Stimulated activated CD4-positive, alpha-beta T cell treated with anti-CD3 and anti-CD28 coated beads, TNF-alpha, amount 100 ng/mL, for 48 hours (primary cell): ENCODE data around the gene HPGDS.
"Not testable (repeated sequence)": the region's sequence is repeated elsewhere in the genome, so short reads cannot be mapped to it uniquely, and the experiment has no call there.

Experiments
- DNase-seq, 3 donors: peaks; one replicate each; pipeline ENCODE4 v3.0.0-alpha.2; 2020; ENCODE audit warnings: low read depth in 3 of 3

The HPGDS gene

DNA sequence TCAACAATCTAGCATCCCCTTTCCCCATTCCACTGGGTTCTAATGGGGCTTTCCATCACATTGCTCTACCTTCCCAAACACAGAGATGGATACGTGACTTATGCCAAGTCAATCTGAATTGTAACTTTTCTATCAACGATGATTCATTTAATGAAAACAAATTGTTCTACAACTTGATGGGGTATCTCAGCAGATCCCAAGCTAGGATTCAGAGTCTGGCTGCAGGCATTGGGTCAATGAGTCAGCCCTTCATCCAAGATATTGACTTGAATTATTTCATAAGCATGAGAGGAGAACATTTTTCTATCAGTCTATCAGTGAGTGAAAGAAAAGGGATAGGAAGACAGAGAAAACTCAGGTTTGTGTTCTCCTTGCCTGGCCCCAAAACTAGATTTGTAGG lies 15.0 kb upstream of the HPGDS start:
- no peak for DNase-seq

DNA sequence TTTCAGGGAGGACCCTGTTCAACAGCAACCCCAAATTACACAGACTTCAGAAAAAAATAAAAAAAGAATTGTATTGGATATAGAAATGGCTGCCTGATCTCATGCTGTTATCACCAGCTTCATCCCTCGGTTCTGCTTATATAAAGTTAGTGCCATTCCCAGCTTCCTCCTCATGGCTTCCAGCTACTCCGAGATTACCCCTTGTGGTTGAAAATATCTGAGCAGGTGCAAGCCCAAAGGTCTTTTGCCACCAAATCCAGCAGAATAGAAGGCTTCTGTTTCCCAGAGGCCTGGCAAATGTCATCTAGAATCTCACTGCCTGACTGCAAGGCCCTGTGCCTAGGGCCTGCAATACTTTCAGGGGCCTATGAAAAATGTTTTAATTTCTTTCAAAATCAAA lies 13.8 kb upstream of the HPGDS start:
- no peak for DNase-seq

DNA sequence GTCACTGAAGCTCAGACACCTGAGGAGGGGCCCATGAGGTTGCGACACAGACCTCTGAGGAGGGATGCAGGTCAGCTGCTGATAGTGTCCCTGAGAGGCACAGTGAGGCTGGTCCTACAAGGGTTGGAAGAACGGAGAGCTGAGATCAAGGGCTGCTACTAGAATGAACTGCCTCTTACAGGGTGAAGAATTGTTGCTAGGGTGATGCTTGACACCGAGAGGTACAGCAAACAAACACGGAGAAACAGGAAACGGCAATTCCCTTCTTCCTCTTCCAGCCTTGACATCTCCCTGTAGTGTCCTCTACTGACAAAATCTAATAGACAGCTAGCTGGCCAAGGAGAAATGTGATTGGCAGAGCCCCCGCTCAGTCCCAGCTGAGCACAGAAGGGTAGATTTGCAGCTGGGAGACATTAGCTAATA lies 11.8 kb upstream of the HPGDS start:
- DNase-seq: no peak

DNA sequence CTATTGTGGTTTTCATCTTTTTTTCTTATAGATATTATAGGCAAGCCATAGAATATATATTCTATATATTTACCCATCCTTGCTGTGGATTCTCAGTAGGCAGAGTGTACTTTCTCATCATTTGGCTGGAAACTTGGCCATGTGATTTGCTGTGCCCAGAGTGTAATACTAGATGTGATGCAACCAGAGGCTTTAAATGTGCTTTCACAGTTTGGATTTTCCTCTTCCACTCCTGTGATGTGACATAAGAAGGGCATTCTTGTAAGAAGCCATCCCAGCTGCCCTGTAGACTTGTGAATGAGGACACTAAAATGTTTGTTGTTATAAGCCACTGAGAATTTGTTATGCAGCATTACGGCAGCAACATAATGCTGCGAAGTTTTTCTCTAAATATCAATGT lies 10.4 kb upstream of the HPGDS start:
- no peak for DNase-seq

DNA sequence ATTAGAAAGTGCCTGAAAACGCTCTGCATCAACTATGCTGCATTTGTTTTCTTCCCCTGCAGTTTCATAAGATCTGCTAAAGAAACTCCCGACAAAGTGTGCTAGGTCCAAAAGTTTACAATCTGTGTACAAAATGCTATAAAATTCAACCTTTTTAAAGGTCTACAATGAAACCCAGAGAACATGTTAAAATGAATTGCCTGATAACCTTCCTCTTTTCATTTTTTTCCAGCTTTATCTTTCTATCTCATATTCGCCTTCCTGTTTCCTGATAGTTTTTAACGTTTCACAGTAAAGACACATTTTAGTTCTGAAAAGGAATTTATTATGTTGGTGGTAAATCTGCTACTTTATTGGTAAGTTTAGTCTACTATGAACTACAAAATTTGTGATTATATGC lies 9.5 kb upstream of the HPGDS start:
- no peak for DNase-seq

DNA sequence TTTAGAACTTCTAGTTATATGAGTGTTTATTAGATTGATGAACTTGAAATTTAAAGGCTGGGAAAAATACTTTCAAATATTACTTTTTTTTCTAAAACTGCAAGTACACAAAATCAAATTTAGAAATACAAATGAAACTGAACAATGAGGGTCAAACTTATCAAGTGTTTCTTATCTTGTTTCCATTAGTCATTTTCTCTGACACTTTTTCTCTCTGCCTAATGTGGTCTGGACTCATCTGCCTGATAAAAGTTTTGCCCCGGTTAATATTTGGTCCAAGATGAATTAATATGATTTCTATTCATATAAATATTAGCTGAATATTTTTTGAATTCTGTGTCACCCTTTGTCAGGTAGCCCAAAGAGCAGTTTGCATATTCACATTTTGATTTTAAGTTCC lies 8.7 kb upstream of the HPGDS start:
- no peak for DNase-seq

DNA sequence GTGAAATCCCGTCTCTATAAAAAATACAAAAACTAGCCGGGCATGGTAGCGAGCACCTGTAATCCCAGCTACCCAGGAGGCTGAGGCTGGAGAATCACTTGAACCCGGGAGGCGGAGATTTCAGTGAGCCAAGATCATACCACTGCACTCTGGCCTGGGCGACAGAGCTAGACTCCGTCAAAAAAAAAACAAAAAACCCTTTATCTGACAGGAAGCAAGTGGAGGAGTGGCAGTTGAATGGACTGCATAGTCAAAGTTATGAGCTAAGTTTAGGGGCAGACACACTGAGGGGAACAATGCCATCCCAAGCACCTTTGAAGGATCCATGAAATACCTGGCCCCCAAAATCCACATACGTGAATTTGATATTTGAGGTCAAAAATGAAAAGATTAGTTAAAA lies 7.5 kb upstream of the HPGDS start:
- no peak for DNase-seq

DNA sequence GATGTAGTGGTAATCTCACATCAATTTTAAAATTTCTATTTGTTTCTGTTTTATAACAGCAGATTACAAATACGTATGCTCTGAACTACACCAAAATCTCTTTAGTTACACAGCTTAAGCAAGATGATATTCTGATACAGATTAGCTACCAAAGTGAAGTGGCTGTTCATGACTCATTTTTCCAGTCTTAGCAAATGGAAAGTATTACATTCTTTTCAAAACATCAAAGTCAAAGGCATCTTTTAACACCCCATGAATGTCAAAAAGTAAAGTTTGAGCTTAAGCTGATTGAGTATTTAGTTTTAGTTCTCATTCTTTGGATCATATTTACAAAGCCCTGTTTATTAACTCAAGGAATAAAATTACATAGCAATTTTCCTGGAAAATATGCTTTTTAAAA lies 6.6 kb upstream of the HPGDS start:
- DNase-seq: no peak

DNA sequence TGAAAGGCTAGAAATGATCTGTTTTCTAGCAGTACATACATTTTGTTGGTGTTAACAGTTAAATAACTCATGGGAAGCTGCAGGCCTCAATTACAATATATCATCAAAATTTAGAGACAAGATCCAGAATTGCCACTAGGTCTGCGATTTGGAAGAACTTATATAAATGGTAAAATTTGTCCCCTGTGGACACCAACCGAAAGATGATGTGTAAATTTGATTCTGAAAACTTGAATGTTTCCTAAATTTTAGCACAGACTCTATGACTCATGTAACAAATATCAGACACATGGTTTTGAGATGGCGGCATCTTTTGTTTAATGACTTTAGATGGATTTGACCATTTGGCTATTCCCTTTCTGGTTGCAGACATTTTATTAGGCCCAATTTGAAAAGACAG lies 6.0 kb upstream of the HPGDS start:
- DNase-seq: no peak

DNA sequence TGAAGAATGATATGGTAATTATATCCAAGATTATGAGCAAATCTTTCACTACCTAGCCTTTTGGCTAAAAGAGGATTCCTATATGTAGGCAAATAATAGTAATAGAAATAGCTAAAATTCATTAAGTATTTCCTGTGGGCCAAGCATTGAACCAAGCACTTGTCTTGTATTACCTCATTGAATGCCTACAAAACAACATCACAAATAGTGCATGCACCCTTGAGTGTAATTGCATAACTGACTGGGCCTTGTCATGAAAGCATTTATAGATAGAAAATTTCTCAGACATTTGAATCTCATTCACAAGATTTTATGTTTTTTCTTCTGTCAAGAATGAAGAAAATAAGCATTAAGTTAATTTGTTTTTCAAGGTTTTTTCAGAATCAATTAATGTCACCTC lies 3.9 kb upstream of the HPGDS start:
- no peak for DNase-seq

DNA sequence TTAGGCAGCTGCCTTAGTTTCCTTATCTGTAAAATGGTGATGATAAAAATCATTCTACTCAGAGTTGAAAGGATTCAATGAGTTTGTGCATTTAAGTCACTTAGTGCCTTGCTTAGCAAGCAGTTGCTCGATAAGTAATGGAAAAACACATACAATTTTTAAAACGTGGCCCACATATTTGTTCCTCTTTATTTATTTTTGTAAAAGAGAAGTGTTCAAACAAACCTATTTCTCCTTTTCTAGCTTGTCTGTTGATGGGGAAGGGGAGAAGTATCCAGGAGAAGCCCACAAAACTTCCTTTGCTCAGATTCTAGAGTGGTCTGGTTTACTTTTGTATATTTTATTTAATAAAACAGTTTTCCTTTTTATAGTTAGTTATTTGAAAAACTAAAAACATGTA lies 3.3 kb upstream of the HPGDS start:
- no peak for DNase-seq

DNA sequence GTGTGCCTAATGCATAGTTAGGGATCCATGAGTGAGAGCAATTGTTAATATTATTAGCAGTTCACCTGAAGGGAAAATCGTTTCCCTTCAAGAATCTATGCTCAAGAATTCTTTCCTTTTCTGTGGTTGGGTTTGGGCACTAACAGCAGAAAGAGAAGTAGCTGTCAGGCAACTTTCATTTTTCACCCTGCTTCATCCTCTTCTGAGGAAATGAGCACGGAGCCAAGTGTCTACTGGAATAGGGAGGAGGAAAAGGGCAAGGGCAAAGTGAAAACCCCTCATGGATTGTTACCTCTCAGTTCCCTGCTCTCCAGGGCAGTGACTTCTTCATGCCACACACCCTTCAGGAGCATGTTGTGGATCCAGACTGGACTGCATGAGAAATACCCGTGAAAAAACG lies 2.6 kb upstream of the HPGDS start:
- no peak for DNase-seq

DNA sequence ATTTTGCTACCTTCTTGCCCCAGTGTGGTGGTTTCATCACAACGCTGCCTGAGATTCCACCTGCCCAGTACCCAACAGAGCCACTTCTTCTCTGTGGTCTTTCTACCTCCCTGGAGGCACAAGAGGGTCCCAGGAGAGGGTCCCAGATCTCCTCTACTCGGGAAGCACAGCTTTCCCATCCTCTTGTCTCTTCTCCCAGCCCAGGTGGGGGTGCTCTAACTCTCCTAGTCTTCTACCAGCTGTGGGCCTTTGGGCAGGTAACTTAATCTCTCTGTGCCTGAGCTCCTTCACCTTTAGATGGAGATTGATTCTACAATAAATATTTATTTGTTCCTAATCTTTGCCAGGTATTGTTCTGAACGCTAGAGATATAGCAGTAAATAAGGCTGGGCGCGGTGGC lies 1.8 kb upstream of the HPGDS start:
- DNase-seq: no peak

DNA sequence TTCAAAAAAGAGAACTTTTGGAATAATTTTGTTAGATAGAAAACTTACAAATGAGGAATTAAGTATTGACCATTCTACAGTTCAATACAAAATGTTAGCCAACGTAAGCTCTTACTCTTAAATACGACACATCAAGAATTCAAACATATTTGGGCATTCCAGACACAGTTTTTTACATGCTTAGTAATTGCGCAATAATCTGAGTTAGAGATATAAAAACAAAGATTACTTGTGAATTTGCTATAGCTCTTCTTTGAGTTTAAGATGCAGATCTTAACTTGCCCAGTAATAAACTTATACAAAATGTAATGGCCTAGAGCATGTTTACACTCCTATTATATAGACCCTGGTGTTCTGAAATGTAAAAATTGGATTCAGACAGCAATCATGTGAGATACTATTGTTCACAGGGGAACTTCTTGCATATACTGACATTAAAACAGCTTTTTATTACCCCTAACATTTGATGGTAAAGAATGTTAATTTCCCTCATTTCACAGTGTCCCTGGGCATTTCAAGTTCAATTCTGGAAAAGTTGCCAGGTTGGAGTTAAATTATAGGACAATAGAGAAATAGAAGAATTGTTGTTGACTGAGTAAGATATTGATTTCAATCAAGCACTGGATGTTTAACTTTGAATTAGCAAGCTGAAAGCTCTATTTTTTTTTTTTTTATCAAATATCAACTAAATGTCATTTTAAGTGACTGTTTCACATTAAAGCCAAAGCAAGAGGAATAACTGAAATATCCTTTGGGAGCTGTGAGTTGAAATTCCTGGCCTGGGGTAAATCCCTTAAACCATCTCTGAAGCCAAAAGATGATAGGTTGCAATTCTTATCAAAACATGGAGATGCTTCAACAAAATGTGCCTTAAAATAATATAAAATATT lies 910 bp downstream of the HPGDS start:
- DNase-seq: no peak

DNA sequence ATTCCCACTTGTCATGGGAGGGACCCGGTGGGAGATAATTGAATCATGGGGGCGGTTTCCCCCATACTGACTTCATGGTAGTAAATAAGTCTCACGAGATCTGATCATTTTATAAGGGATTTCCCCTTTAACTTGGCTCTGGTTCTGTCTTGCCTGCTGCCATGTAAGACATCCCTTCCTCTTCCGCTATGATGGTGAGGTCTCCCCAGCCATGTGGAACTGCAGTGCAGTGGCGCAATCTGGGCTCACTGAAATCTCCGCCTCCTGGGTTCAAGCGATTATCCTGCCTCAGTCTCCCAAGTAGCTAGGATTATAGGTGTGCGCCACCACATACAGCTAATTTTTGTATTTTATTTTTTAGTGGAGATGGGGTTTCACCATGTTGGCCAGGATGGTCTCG lies 2.9 kb downstream of the HPGDS start:
- peak in 1 of 3 donors; percentile 6 for DNase-seq

DNA sequence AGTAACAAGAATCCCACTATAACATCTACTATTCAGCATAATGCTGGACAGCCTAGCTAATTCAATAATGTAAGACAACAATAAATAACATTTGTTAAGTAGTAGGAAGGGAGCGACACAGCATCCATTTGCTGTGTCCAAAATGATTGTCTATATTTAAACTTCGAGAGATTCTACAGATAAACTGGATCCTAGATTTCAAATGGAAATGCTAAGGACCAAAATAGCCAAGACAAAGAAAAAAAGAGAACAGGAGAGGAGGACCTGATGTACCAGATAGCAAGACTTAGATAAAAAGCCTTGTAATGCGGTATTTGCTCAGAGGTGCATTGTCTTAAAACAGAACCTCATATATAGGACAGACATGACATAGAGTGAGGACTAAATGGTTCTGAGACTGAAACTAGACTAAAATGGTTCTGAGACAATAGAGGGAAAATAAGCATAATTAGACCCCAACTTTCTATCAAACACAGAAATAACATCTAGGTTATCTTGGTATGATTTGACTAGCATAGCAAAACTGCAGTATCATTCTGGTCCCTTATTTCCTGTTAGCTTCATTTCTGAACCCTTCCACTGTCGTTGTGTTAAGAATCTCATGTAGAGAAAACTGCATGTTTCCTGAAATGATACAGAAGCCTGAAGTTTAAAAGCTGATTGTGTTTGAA lies 3.8 kb downstream of the HPGDS start:
- DNase-seq: no peak

DNA sequence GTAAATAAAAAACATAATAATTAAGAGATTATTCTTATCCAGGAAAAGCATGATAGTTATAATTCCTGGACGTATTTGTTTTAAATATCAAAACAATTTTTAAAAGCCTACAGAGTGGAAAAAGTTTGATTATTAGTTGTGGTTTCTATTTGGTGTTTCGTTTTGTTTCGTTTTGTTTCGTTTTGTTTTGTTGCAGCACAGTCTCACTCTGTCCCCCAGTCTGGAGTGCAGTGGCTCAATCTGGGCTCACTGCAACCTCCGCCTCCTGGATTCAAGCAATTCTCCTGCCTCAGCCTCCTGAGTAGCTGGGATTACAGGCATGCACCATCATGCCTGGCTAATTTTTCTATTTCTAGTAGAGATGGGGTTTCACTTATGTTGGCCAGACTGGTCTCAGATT lies 5.8 kb downstream of the HPGDS start:
- DNase-seq: not testable (repeated sequence)

DNA sequence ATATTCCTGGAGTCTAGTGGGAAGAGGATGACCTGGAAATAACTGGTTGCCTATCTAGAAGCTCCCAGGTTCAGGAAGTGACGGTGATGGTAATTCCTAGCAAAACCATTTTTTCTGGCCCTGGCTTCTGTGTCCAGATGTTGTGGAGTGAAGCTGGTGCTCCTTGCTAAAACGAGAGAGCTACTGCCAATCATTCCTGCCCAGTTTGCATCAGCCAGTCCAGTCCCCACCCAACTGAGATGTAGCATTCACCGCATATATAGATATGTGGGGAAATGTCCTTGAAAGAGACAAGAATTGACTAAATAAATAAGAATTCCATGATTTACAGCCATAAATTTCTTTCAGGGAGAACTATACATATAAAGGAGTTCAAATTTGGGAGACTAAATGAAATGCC lies 6.3 kb downstream of the HPGDS start:
- no peak for DNase-seq

DNA sequence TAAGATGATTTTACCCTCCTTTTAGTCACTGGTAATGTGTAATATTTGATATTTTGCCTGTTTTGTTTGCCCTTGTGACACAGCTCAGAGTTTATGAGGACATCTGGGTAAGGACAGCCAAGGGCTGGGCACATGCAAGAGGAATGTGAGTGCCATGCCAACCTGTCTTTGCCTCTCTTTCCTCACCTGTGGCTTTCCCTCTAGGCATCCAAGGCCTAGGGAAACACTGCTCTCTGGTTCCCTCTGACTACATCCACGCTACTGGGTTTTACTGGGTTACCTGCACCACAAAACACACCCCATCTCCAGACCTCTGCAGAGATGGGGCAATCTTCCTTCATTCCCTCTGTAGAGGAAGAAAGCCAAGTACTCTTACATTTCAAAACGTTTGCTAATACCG lies 7.7 kb downstream of the HPGDS start:
- no peak for DNase-seq

DNA sequence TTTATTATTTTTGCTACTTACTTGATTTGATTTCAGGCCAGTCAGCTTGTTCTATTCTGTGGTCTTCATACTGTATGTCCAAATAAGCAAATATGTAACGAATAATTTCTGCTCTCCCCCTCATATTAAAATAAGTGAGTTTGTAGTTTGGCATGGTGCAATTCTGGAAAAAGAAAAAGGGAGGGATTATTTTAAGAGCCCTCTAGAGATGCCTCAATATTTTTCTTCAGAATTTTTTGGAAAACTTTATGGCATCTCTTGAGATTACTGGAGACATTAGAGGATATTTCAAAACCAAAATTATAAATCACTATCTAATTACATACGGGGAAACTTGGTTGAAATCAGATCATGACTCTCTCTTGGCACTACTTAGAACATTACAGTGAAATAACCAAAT lies 8.2 kb downstream of the HPGDS start:
- DNase-seq: no peak

DNA sequence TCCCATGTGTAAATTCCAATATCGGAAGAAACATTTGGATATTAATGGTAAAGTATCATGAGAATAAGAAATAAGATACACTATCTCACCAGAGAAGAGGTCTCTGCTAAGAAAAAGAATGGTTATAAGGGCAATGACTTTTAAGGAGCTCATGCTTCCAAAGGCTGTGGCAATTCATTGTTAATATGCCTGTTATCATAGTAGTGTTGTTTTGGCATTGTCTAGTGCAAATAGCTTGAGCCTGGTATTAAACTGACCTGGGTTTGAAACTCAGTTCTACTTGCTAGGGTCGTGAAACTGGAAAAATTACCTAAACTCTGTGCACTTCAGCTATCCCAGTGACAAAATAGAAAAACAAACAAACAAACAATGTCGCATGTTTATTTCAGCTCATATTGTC lies 8.8 kb downstream of the HPGDS start:
- DNase-seq: no peak

DNA sequence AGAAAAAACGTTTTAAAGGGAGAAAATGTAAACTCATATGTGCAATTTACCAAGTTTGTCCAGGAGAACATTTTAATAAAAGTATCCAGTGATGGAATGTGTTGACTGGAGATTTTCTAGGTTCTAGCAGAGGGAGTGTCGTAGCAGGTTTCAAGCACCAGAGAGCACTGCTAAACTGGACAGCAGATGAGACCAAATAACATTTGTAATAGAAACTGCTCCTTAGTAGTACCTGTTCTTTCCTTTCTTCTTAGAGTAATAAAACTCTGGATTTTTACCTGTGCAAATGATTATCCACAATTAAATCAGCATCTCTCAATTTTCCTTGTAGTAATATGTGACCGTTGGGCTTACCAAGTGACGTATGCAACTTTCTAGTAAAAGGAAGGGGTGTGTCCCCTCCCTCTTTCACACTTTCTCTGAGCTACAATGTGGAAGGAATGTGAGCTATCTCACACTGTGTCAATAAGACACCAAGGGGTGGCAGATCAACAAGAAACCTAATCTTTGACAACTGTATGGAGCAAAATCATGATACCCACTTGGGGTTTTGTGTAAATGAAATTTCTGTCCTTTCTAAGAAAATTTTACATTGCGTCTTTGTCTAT lies 9.5 kb downstream of the HPGDS start:
- DNase-seq: no peak

DNA sequence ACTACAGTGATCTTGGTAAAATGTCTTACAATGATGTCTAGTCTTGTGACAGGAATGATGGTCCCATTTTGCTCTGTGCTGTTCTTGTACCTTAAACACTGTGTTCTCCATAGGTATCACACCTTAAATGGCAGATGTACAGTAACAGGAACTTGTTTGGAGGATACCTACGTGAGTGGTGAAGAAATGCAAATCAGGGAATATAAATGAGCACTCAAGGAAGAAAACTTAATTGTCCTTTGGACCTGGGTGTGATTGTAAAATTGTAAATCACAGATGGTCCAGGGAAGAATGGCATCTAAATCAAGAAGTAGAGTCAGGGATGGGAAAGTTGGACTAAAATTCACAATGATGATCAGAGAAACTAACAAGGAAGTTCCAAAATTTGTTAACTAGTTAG lies 12.7 kb downstream of the HPGDS start:
- no peak for DNase-seq
